GM19240 (cell line): ENCODE results near the gene CAMKMT.

Experiments used
- DNase-seq: peaks from one replicate; pipeline ENCODE4 v3.0.0; 2011; ENCODE audit warnings: low spot score; ENCODE audit not compliant: insufficient read length

CAMKMT gene

GRCh38 chr2:44443517-44443916 is 81.8 kb downstream of the CAMKMT start:
- DNase-seq: no peak

- DNase-seq: no peak
Measured at GRCh38 chr2:44444881-44445280, 83.1 kb downstream of the CAMKMT start.

- DNase-seq: no peak
Measured at GRCh38 chr2:44448860-44449527, 87.2 kb downstream of the CAMKMT start.

GRCh38 chr2:44450082-44450481 is 88.3 kb downstream of the CAMKMT start:
- no peak for DNase-seq

GRCh38 chr2:44450806-44451205 is 89.1 kb downstream of the CAMKMT start:
- DNase-seq: no peak

- DNase-seq: no peak
Measured at GRCh38 chr2:44452069-44452583, 90.4 kb downstream of the CAMKMT start.

- DNase-seq: no peak
Measured at GRCh38 chr2:44453259-44453658, 91.5 kb downstream of the CAMKMT start.

- no peak for DNase-seq
Measured at GRCh38 chr2:44455877-44456276, 94.1 kb downstream of the CAMKMT start.

GRCh38 chr2:44456946-44457345 is 95.2 kb downstream of the CAMKMT start:
- DNase-seq: no peak

GRCh38 chr2:44459739-44460138 is 98.0 kb downstream of the CAMKMT start:
- no peak for DNase-seq

GRCh38 chr2:44462934-44463849 is 101.4 kb downstream of the CAMKMT start:
- no peak for DNase-seq

- no peak for DNase-seq
Measured at GRCh38 chr2:44464437-44464836, 102.7 kb downstream of the CAMKMT start.

GRCh38 chr2:44470151-44470550 is 108.4 kb downstream of the CAMKMT start:
- DNase-seq: no peak

- DNase-seq: no peak
Measured at GRCh38 chr2:44477657-44478414, 116.1 kb downstream of the CAMKMT start.

GRCh38 chr2:44479127-44479887 is 117.6 kb downstream of the CAMKMT start:
- peak; percentile 39 for DNase-seq

- DNase-seq: no peak
Measured at GRCh38 chr2:44480068-44480467, 118.3 kb downstream of the CAMKMT start.

GRCh38 chr2:44487052-44487451 is 125.3 kb downstream of the CAMKMT start:
- no peak for DNase-seq

- DNase-seq: no peak
Measured at GRCh38 chr2:44490726-44491125, 129.0 kb downstream of the CAMKMT start.

- no peak for DNase-seq
Measured at GRCh38 chr2:44494006-44494405, 132.3 kb downstream of the CAMKMT start.

- DNase-seq: no peak
Measured at GRCh38 chr2:44495035-44495434, 133.3 kb downstream of the CAMKMT start.

- no peak for DNase-seq
Measured at GRCh38 chr2:44495544-44495943, 133.8 kb downstream of the CAMKMT start.
